B cell (primary cell): ENCODE data around the gene EIF3M. TPM values are rescaled to one million over a fixed set of nuclear protein-coding genes. Genes with fewer than 3 reads are reported as not detected.

Experiments used
- ATAC-seq: fragments of 200-7000 bp; cut with Tn5 transposase; one replicate; pipeline ENCODE4 v1.10.0; 2021; ENCODE audit warnings: low read depth, mild to moderate bottlenecking, moderate number of reproducible peaks, moderate library complexity
- CTCF ChIA-PET: fragments of 350-600 bp; sonication (Branson Sonifier 250); formaldehyde crosslinking; loops from one replicate; lab custom pipeline; 2021; ENCODE audit warnings: antibody characterized with exemption, inconsistent platforms; lab: Charles Lee
- POLR2A ChIA-PET: fragments of 350-600 bp; sonication (Branson Sonifier 250); formaldehyde crosslinking; loops from one replicate; lab custom pipeline; 2021; ENCODE audit warnings: antibody characterized with exemption; lab: Charles Lee
- DNase-seq: peaks from one replicate; pipeline ENCODE4 v3.0.0; 2013
- H2AFZ ChIP-seq: 2 replicates; pipeline ENCODE4 v1.6.1; 2012; ENCODE audit warnings: mild to moderate bottlenecking, low read depth, low read length; ENCODE audit not compliant: insufficient read depth, poor library complexity, severe bottlenecking
- H3K27ac ChIP-seq, 2 donors: 1 replicate in 1 of 2; 2 replicates in 1 of 2; pipeline ENCODE4 v1.5.1; 2012 to 2013; ENCODE audit warnings: low read length in 2 of 2, mild to moderate bottlenecking in 2 of 2, moderate library complexity in 1 of 2
- H3K27me3 ChIP-seq, 4 experiments: fragments of 200-600 bp in 1 of 4; sonication (generic) in 1 of 4; replicated peaks in 1 of 4; 1 replicate in 2 of 4; 2 replicates in 2 of 4; pipeline versions ENCODE4 v1.6.1 to v1.7.0; 2013 to 2016; ENCODE audit warnings: low read length in 3 of 4, mild to moderate bottlenecking in 2 of 4, mixed read lengths in 1 of 4, moderate library complexity in 1 of 4; ENCODE audit not compliant: insufficient read depth in 4 of 4, control insufficient read depth in 3 of 4; ENCODE audit errors: control extremely low read depth in 1 of 4
- H3K36me3 ChIP-seq, 2 experiments: replicated peaks in 1 of 2; 1 replicate in 1 of 2; 2 replicates in 1 of 2; pipeline versions ENCODE4 v1.6.1 to v1.7.1; 2013; ENCODE audit warnings: low read length in 1 of 2; ENCODE audit not compliant: insufficient read depth in 2 of 2, control insufficient read depth in 1 of 2; ENCODE audit errors: control extremely low read depth in 1 of 2, extremely low read depth in 1 of 2
- H3K4me1 ChIP-seq, 2 donors: fragments of 200-600 bp in 1 of 2; sonication (generic) in 1 of 2; 1 replicate in 1 of 2; 2 replicates in 1 of 2; pipeline versions ENCODE4 v1.5.1 to v1.6.1; 2013 to 2017; ENCODE audit warnings: low read length in 2 of 2; ENCODE audit not compliant: control insufficient read depth in 2 of 2, insufficient read depth in 2 of 2
- H3K4me2 ChIP-seq: replicated peaks from 2 replicates; pipeline ENCODE3; 2012; ENCODE audit warnings: mild to moderate bottlenecking, low read depth, low read length; ENCODE audit not compliant: poor library complexity, severe bottlenecking
- H3K4me3 ChIP-seq, 5 experiments: fragments of 200-600 bp in 1 of 5; sonication (generic) in 1 of 5; 1 replicate in 3 of 5; 2 replicates in 2 of 5; pipeline versions ENCODE4 v1.5.1 to v1.7.0; 2011 to 2016; ENCODE audit warnings: low read length in 4 of 5, mild to moderate bottlenecking in 4 of 5, low read depth in 2 of 5, control low read depth in 1 of 5, moderate library complexity in 1 of 5; ENCODE audit not compliant: insufficient read depth in 1 of 5; ENCODE audit errors: control extremely low read depth in 1 of 5, extremely low read depth in 1 of 5
- H3K79me2 ChIP-seq: fragments of 200-600 bp; sonication (generic); one replicate; pipeline ENCODE4 v1.6.0; 2016; ENCODE audit warnings: low read length; ENCODE audit not compliant: control insufficient read depth, insufficient read depth
- H3K9ac ChIP-seq: fragments of 200-600 bp; sonication (generic); 2 replicates; pipeline ENCODE4 v1.6.1; 2017; ENCODE audit warnings: mild to moderate bottlenecking, low read length, moderate library complexity
- H3K9me3 ChIP-seq, 3 donors: one replicate each; pipeline versions ENCODE4 v1.6.1 to v1.7.1; 2013; ENCODE audit warnings: low read length in 2 of 3; ENCODE audit not compliant: control insufficient read depth in 2 of 3, insufficient read depth in 1 of 3; ENCODE audit errors: control extremely low read depth in 1 of 3
- H4K20me1 ChIP-seq: 2 replicates; pipeline ENCODE4 v1.6.0; 2012; ENCODE audit warnings: mild to moderate bottlenecking, low read length; ENCODE audit not compliant: insufficient read depth, control insufficient read depth, poor library complexity, severe bottlenecking
- H3K27ac Mint-ChIP-seq: one replicate; pipeline ENCODE4 v1.8.0; 2021; ENCODE audit warnings: mixed read lengths
- H3K27me3 Mint-ChIP-seq: one replicate; pipeline ENCODE4 v1.8.0; 2021; ENCODE audit warnings: mixed read lengths
- H3K4me1 Mint-ChIP-seq: one replicate; pipeline ENCODE4 v1.8.0; 2021; ENCODE audit warnings: mixed read lengths
- H3K4me3 Mint-ChIP-seq: one replicate; pipeline ENCODE4 v1.8.0; 2021; ENCODE audit warnings: mixed read lengths
- H3K9me3 Mint-ChIP-seq: one replicate; pipeline ENCODE4 v1.8.0; 2022; ENCODE audit warnings: mixed read lengths; ENCODE audit not compliant: insufficient read depth
- CTCF ChIP-seq: fragments of 200-600 bp; IDR thresholded peaks from one replicate; pipeline ENCODE4 v1.8.0; 2022; ENCODE audit warnings: antibody characterized with exemption, mild to moderate bottlenecking
- EZH2 ChIP-seq: IDR thresholded peaks from 2 replicates; pipeline ENCODE4 v1.6.1; 2012; ENCODE audit warnings: borderline replicate concordance, low read depth, mild to moderate bottlenecking, moderate library complexity, low read length; ENCODE audit not compliant: insufficient read depth, poor library complexity, severe bottlenecking
- WGBS: methylation state at CpG from one replicate; pipeline ENCODE4 v1.1.5; 2013; ENCODE audit warnings: missing lambda C conversion rate; ENCODE audit not compliant: insufficient coverage; 5-methylcytosine and 5-hydroxymethylcytosine counted together
- intact Hi-C: fragments of 100-400 bp; cut with micrococcal nuclease; formaldehyde crosslinking; loops from one replicate; pipeline ENCODE4 v1.10.0; 2022
- polyA plus RNA-seq: library from polyadenylated mRNA; depleted of rRNA; stranded (reverse); fragments of >200 nt; gene quantifications from 2 replicates; pipeline ENCODE4 v1.2.3, GENCODE V29; 2012
- total RNA-seq, 2 donors: library from RNA; stranded (reverse); fragments of 120-200 nt in 1 of 2; gene quantifications; 1 replicate in 1 of 2; 2 replicates in 1 of 2; pipeline versions ENCODE4 v1.2.3 to v1.2.4, GENCODE V29; 2013 to 2022

The EIF3M gene
- total and polyA plus RNA-seq, 2 donors (not counting 1 experiment from before 2014, with no cell fraction given): 147 to 174 TPM

GRCh38 chr11:32576456-32576855, 7.2 kb upstream of the EIF3M start:
- Histone ChIP-seq H3K79me2 (no peaks in the 10 kb centered on the region), H3K4me2 (no peak overlapping the region), H3K36me3 (no peaks in the 10 kb centered on the region), H3K4me3 (no peak overlapping the region), H3K4me1 (no peaks in the 10 kb centered on the region), H3K27ac (no peak overlapping the region), H4K20me1 (no peaks in the 10 kb centered on the region), H3K27me3 (no peaks in the 10 kb centered on the region), H2AFZ (no peak overlapping the region), H3K9ac (no peak overlapping the region), H3K9me3 (no peaks in the 10 kb centered on the region)
- no peaks in the 10 kb centered on the region for H3K4me1 Mint-ChIP-seq
- intact Hi-C loops: no loop called here
- H3K27ac Mint-ChIP-seq: no peak overlapping the region
- ChIA-PET CTCF (interaction anchor here (1.0 kb wide), 1 partner anchor 12 kb away, joined by 3 read pairs; no protein-coding TSS in a partner anchor), POLR2A (no interaction called here)
- no peak for ATAC-seq
- no CpG with 5 or more reads among the region's 1 CpG for WGBS
- no peaks in the 10 kb centered on the region for H3K9me3 Mint-ChIP-seq
- no peak for TF ChIP-seq EZH2
- TF ChIP-seq CTCF: no peak
- peaks cover 10% of the 10 kb centered on the region for H3K27me3 Mint-ChIP-seq
- no peak for DNase-seq
- H3K4me3 Mint-ChIP-seq: no peak overlapping the region

- Histone ChIP-seq H3K4me2 (no peak overlapping the region), H3K4me1 (peaks cover 13 to 16% of the 10 kb centered on the region in 2 donors), H3K9me3 (peaks cover 0 to 6% (median 0%) of the 10 kb centered on the region in 3 donors), H3K9ac (no peak overlapping the region), H2AFZ (no peak overlapping the region), H3K27me3 (no peaks in the 10 kb centered on the region), H4K20me1 (no peaks in the 10 kb centered on the region), H3K79me2 (peaks cover 36% of the 10 kb centered on the region), H3K4me3 (no peak overlapping the region), H3K36me3 (no peaks in the 10 kb centered on the region), H3K27ac (no peak overlapping the region)
- DNase-seq: no peak
- CTCF ChIA-PET: no interaction called here
- 100% methylated on average over 1 of the region's 2 CpGs for WGBS
- H3K4me3 Mint-ChIP-seq: no peak overlapping the region
- peaks cover 4% of the 10 kb centered on the region for H3K27me3 Mint-ChIP-seq
- POLR2A ChIA-PET: no interaction called here
- TF ChIP-seq EZH2 (no peak), CTCF (no peak)
- no peaks in the 10 kb centered on the region for H3K9me3 Mint-ChIP-seq
- no peak for ATAC-seq
- H3K4me1 Mint-ChIP-seq: peaks cover 23% of the 10 kb centered on the region
- no peak overlapping the region for H3K27ac Mint-ChIP-seq
- intact Hi-C loops: loop anchor here (10.0 kb wide), 1 partner anchor 1076 kb away; the partner anchor contains the start of genes ELP4 and IMMP1L
Measured at GRCh38 chr11:32580967-32581366, 2.7 kb upstream of the EIF3M start.
